Spleen (tissue), 11 donors: ENCODE data around the gene PSENEN. TPM values are rescaled to one million over a fixed set of nuclear protein-coding genes. Genes with fewer than 3 reads are reported as not detected.

ENCODE experiments used
- DNase-seq: peaks from one replicate; pipeline ENCODE4 v3.0.0-alpha.2; 2020
- H3K27ac ChIP-seq, 8 donors: fragments of 200-600 bp; sonication (generic) in 7 of 8; 1 replicate in 4 of 8; 2 replicates in 4 of 8; pipeline versions ENCODE4 v1.5.0 to v1.8.0; 2016 to 2021; ENCODE audit warnings: inconsistent platforms in 4 of 8, mild to moderate bottlenecking in 4 of 8, moderate library complexity in 1 of 8
- H3K27me3 ChIP-seq, 7 donors: fragments of 200-600 bp; sonication (generic) in 6 of 7; replicated peaks in 1 of 7; 1 replicate in 4 of 7; 2 replicates in 3 of 7; pipeline versions ENCODE4 v1.5.0 to v1.8.0; 2016 to 2021; ENCODE audit warnings: inconsistent platforms in 3 of 7, mild to moderate bottlenecking in 1 of 7
- H3K36me3 ChIP-seq, 6 donors: fragments of 200-600 bp; sonication (generic) in 5 of 6; 1 replicate in 4 of 6; 2 replicates in 2 of 6; pipeline versions ENCODE4 v1.5.0 to v1.8.0; 2016 to 2021; ENCODE audit warnings: inconsistent platforms in 2 of 6
- H3K4me1 ChIP-seq, 6 donors: fragments of 200-600 bp; sonication (generic) in 5 of 6; 1 replicate in 3 of 6; 2 replicates in 3 of 6; pipeline versions ENCODE4 v1.5.0 to v1.8.0; 2016 to 2021; ENCODE audit warnings: inconsistent platforms in 3 of 6
- H3K4me3 ChIP-seq, 8 donors: fragments of 200-600 bp; sonication (generic) in 7 of 8; 1 replicate in 4 of 8; 2 replicates in 4 of 8; pipeline versions ENCODE4 v1.5.0 to v1.8.0; 2016 to 2021; ENCODE audit warnings: inconsistent platforms in 4 of 8, mild to moderate bottlenecking in 4 of 8, moderate library complexity in 2 of 8
- H3K9me3 ChIP-seq, 8 donors: fragments of 200-600 bp; sonication (generic) in 7 of 8; 1 replicate in 4 of 8; 2 replicates in 4 of 8; pipeline versions ENCODE4 v1.5.0 to v1.8.0; 2016 to 2021; ENCODE audit warnings: inconsistent platforms in 4 of 8
- CTCF ChIP-seq, 11 experiments: fragments of 200-600 bp in 7 of 11; fragments of 450-650 bp in 4 of 11; sonication (generic) in 4 of 11; IDR thresholded peaks in 8 of 11; conservative IDR thresholded peaks in 3 of 11; 1 replicate in 7 of 11; 2 replicates in 4 of 11; pipeline versions ENCODE4 v1.4.0 to v1.8.0; 2016 to 2021; ENCODE audit warnings: antibody characterized with exemption in 11 of 11, inconsistent platforms in 4 of 11, mild to moderate bottlenecking in 1 of 11
- POLR2A ChIP-seq, 3 donors: fragments of 450-650 bp; IDR thresholded peaks; one replicate each; pipeline ENCODE4 v1.5.1; 2017; ENCODE audit warnings: antibody characterized with exemption in 3 of 3, mild to moderate bottlenecking in 1 of 3
- POLR2AphosphoS5 ChIP-seq, 3 donors: sonication (generic); formaldehyde crosslinking; IDR thresholded peaks; one replicate each; pipeline ENCODE4 v1.5.1; 2017; ENCODE audit warnings: antibody characterized with exemption in 3 of 3
- WGBS, 5 donors: extraction: QIAGEN DNeasy Blood & Tissue Kit in 3 of 5; methylation state at CpG; one replicate each; pipeline versions ENCODE4 v1.1.5 to v1.1.7; 2013 to 2018; 5-methylcytosine and 5-hydroxymethylcytosine counted together
- intact Hi-C: fragments of 100-400 bp; cut with DNase I; formaldehyde crosslinking; loops from one replicate; pipeline ENCODE4 v1.15.0; 2023; ENCODE audit warnings: low total_unique reads
- polyA plus RNA-seq, 3 donors: library from polyadenylated mRNA; stranded (reverse); fragments of 200-250 nt; gene quantifications; one replicate each; pipeline ENCODE4 v1.2.1, GENCODE V29; 2013
- total RNA-seq, 7 donors: library from RNA; depleted of rRNA in 3 of 7; stranded (reverse); fragments of >200 nt in 3 of 7; fragmentation: NEBNext Ultra II Directional in 4 of 7; extraction: Animal tissue kit (Norgen Biotek cat#: 25700) in 4 of 7; gene quantifications; one replicate each; pipeline versions ENCODE4 v1.1.0 to v1.2.1, GENCODE V29; 2016 to 2021
- donor health status: healthy with polysubstance abuse.
- donor health status: DM: no; HTN: no; CAD: no; lungs with moderate emphysema.
- donor health status: DM: no; HTN: no; CAD: no.
- donor health status: Bipolar disorder and iron deficiency.
- donor health status: healthy.
- donor health status: DM: no; HTN: no; CAD: no.
- donor health status: DM: yes; HTN: yes; CAD: no.

PSENEN gene
- total and polyA plus RNA-seq, 10 donors, result 37.5 to 71.3 (median 51.0) TPM

DNA sequence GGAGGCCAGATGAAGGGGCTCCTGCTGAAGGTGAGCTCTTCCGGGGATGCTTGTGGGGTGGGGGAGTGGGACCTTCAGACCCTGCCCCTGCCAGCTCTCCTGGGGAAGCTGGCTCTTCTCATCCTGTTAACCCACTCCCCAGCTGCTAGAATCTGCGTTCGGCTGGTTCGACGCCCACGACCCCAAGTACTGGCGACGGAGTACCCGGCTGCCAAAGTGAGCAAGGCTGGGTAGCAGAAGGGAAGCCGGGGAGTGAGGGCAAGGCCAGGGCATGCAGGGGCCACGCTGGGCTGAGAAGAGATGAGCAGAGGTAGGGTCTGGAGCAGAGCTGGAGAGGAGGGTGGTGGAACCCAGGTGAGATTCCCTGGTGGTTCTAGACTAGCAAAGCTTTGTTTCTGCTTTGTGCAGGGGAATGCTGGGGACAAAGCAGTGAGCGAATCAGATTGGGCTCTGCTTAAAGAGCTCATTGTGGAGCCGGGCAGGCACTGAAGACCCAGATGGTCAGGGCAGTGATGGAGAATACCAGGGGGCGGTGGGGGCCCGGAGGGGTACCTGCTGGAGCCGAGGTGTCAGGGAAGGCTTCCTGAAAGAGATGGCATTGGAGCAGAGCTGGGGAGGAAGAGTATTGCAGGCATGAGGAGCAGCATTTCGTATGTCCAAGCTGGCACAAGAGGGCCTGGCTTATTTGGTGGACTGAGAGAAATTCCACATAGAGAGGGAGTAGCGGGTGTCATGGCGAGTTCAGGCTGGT, 17.3 kb upstream of the PSENEN start:
- Histone ChIP-seq H3K36me3 (peaks cover 0 to 100% (median 100%) of the 10 kb centered on the region in 6 donors), H3K27ac (no peak overlapping the region), H3K4me1 (peaks cover 0 to 1% (median 0%) of the 10 kb centered on the region in 6 donors), H3K9me3 (no peaks in the 10 kb centered on the region), H3K27me3 (no peaks in the 10 kb centered on the region), H3K4me3 (no peak overlapping the region)
- WGBS, 5 donors, result 91 to 95% (median 93%) methylated on average over 18 to 19 of the region's 19 CpGs
- TF ChIP-seq POLR2A (IDR thresholded peaks at IDR 0.05) (no peak), POLR2AphosphoS5 (IDR thresholded peaks at IDR 0.05) (peak in 1 of 3 donors; percentile 8)
- intact Hi-C loops, result no loop called here
- no peak for DNase-seq

- WGBS, 5 donors, result 92 to 95% (median 94%) methylated on average over 18 of the region's 18 CpGs
- DNase-seq, result no peak
- Histone ChIP-seq H3K4me1 (no peaks in the 10 kb centered on the region), H3K36me3 (peaks cover 0 to 100% (median 100%) of the 10 kb centered on the region in 6 donors), H3K27ac (no peak overlapping the region), H3K9me3 (no peaks in the 10 kb centered on the region), H3K27me3 (no peaks in the 10 kb centered on the region), H3K4me3 (no peak overlapping the region)
- peak in 2 of 3 donors; percentile 24 to 46 for TF ChIP-seq POLR2AphosphoS5 (IDR thresholded peaks at IDR 0.05)
- TF ChIP-seq CTCF (IDR thresholded peaks at IDR 0.05 in 8 of 11, conservative IDR thresholded peaks at IDR 0.05 in 3 of 11), result no peak
- intact Hi-C loops, result no loop called here
Observed at GRCh38 chr19:35729021-35729420, 16.4 kb upstream of the PSENEN start.

DNA sequence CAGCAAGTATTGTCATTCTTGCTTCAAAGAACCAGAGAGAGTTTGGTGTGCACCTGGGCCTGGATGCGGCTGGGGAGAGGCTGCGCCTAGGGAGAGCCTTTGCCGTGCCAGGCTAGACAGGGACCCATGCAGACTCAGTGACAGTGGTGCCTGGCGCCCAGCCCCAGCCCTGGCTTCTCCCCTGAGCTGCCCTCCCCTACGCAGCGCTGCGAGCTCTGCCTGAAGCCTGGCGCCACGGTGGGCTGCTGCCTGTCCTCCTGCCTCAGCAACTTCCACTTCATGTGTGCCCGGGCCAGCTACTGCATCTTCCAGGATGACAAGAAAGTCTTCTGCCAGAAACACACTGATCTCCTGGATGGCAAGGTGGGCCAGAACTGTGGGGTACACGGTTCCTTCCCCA, 15.7 kb upstream of the PSENEN start:
- H3K4me3 ChIP-seq, result no peak overlapping the region
- no peak for DNase-seq
- H3K4me1 ChIP-seq, result no peaks in the 10 kb centered on the region
- H3K27me3 ChIP-seq, result no peaks in the 10 kb centered on the region
- WGBS, 5 donors, result 92 to 97% (median 96%) methylated on average over 10 to 11 of the region's 11 CpGs
- no peak overlapping the region for H3K27ac ChIP-seq
- no peaks in the 10 kb centered on the region for H3K9me3 ChIP-seq
- intact Hi-C loops, result no loop called here
- H3K36me3 ChIP-seq, result peaks cover 0 to 100% (median 100%) of the 10 kb centered on the region in 6 donors
- no peak for TF ChIP-seq CTCF (IDR thresholded peaks at IDR 0.05 in 8 of 11, conservative IDR thresholded peaks at IDR 0.05 in 3 of 11)
- TF ChIP-seq POLR2A (IDR thresholded peaks at IDR 0.05), result no peak
- TF ChIP-seq POLR2AphosphoS5 (IDR thresholded peaks at IDR 0.05), result peak in 1 of 3 donors; percentile 63

DNA sequence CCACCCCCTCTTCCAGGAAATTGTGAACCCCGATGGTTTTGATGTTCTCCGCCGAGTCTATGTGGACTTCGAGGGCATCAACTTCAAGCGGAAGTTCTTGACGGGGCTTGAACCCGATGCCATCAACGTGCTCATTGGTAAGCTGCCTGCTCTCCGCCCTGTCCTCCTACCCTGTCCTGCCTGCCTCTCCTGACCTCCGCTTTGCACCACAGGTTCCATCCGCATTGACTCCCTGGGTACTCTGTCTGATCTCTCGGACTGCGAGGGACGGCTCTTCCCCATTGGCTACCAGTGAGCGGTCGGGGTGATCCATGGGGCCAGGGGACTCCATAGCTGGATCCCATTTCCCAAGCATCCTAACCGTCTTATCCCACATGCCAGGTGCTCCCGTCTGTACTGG, 15.1 kb upstream of the PSENEN start:
- WGBS, 5 donors, result 95 to 96% (median 95%) methylated on average over 18 of the region's 18 CpGs
- Histone ChIP-seq H3K27ac (no peak overlapping the region), H3K9me3 (no peaks in the 10 kb centered on the region), H3K36me3 (peaks cover 0 to 100% (median 100%) of the 10 kb centered on the region in 6 donors), H3K4me3 (no peak overlapping the region), H3K4me1 (no peaks in the 10 kb centered on the region), H3K27me3 (no peaks in the 10 kb centered on the region)
- TF ChIP-seq CTCF (IDR thresholded peaks at IDR 0.05 in 8 of 11, conservative IDR thresholded peaks at IDR 0.05 in 3 of 11) (no peak), POLR2A (IDR thresholded peaks at IDR 0.05) (no peak), POLR2AphosphoS5 (IDR thresholded peaks at IDR 0.05) (no peak)
- no peak for DNase-seq
- intact Hi-C loops, result no loop called here
